Ishikawa (cell line): ENCODE data around the gene SS18.

Source experiments
- EGR1 ChIP-seq: IDR thresholded peaks from 2 replicates; pipeline ENCODE4 v1.6.1; 2012
- MAX ChIP-seq: IDR thresholded peaks from 2 replicates; pipeline ENCODE4 v1.6.1; 2012
- RAD21 ChIP-seq: IDR thresholded peaks from 2 replicates; pipeline ENCODE4 v1.6.1; 2012; ENCODE audit warnings: low read depth
- TAF1 ChIP-seq: IDR thresholded peaks from 2 replicates; pipeline ENCODE4 v1.6.1; 2012; ENCODE audit warnings: low read depth, mild to moderate bottlenecking
- TCF12 ChIP-seq: IDR thresholded peaks from 2 replicates; pipeline ENCODE4 v1.6.1; 2012; ENCODE audit warnings: low read depth

GRCh38 chr18:26004832-26005231, 85.6 kb downstream of the SS18 start:
- TF ChIP-seq EGR1 (no peak), RAD21 (no peak), TAF1 (no peak), MAX (0 out of 2 replicates have a peak, but pooled peaks have one; percentile 33), TCF12 (no peak)
